ENCODE data around the gene GRIP2. TPM values are rescaled to one million over a fixed set of nuclear protein-coding genes. Genes with fewer than 3 reads are reported as not detected.

Gene GRIP2
- total RNA-seq, 1 donor from 2014 or later = not detected

- no peak for DNase-seq (ENCODE audit: low read depth, low spot score)
These were observed 54.2 kb downstream of the GRIP2 start for GRCh38 chr3:14485981-14486380.

DNA sequence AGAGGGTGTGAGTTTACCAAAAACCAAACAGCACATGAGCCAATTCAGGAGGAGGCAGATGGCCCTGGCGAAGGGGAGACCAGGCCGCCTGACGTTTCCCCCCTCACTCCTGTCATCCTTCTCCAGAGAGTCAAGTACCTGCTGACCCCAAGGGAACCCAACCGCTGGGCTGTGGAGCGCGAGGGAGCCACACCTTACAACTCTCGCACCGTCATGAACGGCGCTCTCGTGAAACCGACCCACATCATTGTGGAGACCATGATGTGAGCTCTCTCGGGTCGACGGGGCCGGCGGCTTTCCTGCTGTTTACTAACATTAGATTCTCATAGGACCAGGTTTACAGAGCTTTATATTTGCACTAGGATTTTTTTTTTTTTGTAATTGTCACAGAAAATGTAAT is 55.4 kb downstream of the GRIP2 start:
- DNase-seq (ENCODE audit: low read depth, low spot score) = no peak

DNA sequence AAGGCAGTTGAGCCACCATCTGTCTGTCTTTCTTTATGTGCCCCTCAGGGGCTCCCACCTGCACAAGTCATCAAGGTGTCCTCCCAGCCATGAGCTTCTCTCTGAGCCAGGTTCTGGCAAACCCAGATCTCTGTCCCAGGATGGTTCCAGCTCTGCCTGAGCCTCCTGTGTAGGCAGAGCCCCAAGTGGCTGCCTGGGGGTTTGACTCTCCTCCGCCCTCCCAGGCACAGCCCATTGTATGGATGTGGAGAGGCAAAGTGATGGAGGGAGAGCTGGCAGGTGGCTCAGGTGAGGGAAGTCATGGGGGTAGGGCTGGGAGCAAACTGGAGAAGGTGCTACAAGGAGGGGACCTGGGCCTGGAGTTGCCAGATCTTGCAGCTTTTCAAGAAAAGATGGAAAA is 56.9 kb downstream of the GRIP2 start:
- DNase-seq (ENCODE audit: low read depth, low spot score) = no peak

DNA sequence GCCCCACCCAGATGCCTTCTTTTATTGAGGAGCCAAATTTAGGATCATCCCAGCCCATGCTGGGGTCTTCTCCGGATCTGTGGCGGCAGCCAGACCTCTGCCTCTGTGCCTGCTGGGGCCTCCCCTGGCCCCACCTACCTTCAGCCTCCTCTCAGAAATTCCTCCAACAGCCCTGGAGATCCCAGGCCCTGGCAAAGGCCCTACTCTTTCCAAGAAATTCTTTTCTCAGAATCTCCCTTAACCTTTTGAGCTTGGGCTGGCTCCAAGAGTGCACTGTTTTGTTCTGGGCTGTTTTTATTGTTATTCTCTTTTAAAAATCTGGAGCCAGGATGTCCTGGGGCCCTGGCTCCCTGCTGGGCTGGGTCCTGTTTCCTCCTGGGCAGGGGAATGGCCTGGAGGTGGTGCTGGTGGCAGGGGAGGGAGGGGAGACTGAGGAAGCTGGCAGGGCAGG is 57.8 kb downstream of the GRIP2 start:
- DNase-seq (ENCODE audit: low read depth, low spot score) = peak; percentile 73

DNA sequence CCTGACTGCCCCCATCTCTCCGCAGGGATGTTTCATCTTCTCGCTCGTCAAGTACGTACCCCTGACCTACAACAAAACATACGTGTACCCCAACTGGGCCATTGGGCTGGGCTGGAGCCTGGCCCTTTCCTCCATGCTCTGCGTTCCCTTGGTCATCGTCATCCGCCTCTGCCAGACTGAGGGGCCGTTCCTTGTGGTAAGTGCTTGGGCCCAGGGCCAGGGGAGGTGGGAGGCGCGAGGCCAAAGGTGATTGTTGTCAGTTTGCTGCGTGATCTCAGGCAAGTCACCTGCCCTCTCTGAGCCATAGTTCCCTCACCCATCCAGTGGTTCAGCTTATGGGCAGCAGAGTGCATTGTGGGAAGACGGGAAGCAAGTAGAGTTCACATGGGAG is 58.5 kb downstream of the GRIP2 start:
- DNase-seq (ENCODE audit: low read depth, low spot score) = no peak

DNA sequence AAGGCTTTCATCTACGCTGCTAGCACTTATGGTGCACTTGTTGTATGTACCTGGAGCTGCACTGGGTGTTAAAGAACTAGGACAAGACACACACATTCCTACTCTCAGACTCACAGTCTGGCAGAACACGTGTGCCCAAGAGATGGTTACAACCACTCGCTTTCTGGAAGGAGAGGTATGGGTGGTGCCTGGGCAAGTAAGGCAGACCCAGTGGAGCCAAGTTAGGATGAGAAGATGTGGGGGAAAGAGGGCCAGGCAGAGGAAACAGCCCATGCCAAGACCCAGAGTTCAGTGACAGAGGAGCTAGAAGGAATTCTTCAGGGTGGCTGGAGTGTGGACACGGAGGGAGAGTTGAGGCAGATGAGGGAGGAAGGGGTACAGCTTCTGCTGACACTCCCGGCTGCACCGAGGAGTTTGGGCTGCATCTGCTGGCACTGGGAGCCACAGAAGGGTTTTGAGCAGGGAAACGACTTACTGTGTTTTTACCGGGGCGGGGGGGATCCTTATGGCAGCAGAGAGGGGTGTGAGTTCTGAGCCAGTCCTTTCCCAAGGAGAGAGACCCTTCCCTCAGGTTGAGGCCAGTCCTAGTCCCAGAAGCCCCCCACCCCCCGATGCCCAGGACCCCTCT is 59.0 kb downstream of the GRIP2 start:
- DNase-seq (ENCODE audit: low read depth, low spot score) = no peak

DNA sequence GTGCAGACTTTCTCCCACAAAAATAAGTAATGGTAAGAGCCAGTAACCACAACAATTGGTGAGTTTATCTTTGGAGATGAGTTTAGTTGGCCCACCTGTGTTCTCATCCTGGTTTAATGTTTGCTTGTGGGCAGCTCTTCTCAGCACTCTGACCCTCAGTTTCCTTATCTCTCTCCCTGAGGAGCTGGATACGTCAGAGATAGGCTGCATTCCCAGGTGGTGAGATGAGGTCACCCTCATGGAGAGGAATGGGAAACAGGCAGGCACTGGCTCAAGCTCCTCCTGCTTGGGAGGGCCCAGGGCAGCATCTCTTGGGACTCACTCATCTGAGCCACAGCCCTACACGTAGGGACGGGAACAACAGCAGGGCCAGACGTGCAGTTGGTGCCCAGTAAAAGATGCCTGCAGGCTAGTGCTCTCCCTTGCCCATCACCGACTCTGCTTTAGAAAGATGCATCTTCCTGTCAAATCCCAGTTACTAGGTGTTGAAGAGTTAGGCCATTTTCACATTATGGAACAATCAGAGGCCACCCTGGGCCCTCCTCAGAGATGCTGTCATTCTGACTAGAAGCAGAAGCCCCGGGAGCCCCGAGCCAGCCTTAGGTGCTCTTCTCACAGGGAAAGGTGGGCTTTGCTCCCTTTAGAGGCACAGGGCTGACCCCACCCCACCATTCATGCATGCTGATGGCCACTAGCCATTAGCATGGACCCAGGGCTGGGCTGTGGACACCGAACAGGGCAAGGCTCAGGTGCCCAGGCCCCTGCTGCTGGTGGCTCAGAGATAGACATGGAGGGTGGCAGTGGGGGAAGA is 59.7 kb downstream of the GRIP2 start:
- DNase-seq (ENCODE audit: low read depth, low spot score) = peak; percentile 89

GRCh38 chr3:14479591-14479990 is 60.6 kb downstream of the GRIP2 start:
- no peak for DNase-seq (ENCODE audit: low read depth, low spot score)

DNA sequence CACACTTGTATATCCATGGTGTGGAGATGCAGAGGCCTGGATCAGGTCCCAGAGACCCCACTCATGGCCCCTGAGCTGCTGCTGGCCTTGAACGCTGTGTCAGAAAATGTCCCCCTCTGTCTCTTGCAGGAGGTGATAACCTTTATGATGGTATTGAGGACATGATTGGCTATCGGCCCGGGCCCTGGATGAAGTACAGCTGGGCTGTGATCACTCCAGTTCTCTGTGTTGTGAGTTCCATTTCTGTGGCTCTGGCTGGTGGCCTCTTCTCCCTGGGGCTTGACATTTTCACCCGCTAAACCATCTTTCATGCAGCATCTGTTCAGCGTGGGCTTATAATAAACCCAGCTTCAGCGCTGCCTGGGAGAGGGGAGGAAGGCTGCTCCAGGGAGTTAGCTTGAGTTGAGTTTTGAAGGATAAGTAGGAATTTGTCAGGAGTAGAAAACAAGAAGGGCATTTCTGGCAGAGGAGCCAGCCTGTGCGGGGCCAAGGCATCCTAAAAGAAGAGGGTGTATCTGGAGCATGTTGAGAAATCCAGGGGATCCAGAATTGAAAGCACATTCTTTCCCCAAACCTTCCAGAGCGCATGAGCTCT is 61.1 kb downstream of the GRIP2 start:
- DNase-seq (ENCODE audit: low read depth, low spot score) = no peak

- DNase-seq (ENCODE audit: low read depth, low spot score) = no peak
These were observed 62.7 kb downstream of the GRIP2 start for GRCh38 chr3:14477311-14477935.

DNA sequence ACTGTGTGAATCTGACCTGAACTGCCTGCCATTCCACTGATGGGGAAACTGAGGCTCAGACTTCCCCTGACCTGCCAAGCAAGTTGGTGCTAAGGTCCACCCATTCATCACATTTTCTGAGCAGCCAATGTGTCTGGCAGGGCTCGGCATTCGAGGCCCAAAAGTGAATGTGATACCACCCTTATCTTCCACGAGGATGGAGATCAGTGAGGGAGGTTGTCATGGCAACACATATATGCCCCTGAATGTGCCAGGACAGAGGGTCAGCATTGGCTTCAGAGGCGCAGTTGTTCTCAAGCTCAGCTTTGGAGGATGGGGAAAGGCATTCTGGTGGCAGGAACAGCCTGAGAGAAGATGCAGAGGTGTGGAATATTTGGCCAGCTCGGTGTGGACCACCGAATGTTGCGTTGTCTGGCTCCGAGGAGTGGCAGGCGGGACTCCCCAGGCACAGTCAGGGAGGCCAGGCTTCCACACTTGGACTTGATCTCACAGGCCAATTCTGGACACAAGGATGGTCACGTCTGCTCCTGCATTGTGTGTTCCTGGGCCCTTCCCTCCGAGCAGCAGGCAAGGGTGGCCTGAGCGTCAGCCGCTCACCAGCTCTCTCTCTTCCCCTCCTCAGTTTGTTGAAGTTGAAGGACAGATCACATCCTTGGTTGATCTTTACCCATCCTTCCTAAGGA is 63.4 kb downstream of the GRIP2 start:
- DNase-seq (ENCODE audit: low read depth, low spot score) = no peak

- DNase-seq (ENCODE audit: low read depth, low spot score) = no peak
These were observed 64.5 kb downstream of the GRIP2 start for GRCh38 chr3:14475621-14476020.

DNA sequence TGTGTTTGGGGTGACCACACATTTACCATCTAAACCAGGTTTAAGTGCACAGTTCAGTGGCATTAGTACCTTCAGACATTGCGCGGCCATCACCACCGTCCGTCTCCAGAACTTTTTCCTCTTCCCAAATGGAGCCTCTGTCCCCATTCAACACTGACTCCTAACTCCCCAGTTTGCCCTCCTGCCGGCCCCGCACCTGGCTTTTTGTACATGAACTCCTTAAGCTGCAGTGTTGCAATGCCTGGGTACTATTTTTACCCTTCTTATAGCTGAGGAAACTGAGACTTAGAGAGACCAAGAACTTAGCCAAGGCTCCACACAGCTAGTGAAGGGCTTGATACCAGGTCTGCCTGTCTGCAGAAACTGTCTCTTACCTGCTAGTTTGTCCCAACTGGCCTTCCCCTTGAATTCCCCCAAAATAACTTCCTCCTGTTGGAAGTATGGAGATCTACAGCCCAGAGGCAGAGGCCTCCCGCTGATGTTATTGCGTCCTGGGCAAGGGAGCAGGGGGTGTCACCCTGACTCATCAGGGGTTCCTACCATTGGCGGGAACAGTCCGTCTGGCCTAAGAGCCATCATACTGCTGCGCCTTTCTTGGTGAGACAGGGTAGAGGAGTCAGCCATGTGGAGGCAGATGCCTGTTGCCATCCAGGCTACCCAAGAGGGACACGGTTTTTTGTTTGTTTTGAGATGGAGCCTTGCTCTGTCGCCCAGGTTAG is 65.6 kb downstream of the GRIP2 start:
- DNase-seq (ENCODE audit: low read depth, low spot score) = no peak

GRCh38 chr3:14473411-14473891 is 66.7 kb downstream of the GRIP2 start:
- no peak for DNase-seq (ENCODE audit: low read depth, low spot score)

DNA sequence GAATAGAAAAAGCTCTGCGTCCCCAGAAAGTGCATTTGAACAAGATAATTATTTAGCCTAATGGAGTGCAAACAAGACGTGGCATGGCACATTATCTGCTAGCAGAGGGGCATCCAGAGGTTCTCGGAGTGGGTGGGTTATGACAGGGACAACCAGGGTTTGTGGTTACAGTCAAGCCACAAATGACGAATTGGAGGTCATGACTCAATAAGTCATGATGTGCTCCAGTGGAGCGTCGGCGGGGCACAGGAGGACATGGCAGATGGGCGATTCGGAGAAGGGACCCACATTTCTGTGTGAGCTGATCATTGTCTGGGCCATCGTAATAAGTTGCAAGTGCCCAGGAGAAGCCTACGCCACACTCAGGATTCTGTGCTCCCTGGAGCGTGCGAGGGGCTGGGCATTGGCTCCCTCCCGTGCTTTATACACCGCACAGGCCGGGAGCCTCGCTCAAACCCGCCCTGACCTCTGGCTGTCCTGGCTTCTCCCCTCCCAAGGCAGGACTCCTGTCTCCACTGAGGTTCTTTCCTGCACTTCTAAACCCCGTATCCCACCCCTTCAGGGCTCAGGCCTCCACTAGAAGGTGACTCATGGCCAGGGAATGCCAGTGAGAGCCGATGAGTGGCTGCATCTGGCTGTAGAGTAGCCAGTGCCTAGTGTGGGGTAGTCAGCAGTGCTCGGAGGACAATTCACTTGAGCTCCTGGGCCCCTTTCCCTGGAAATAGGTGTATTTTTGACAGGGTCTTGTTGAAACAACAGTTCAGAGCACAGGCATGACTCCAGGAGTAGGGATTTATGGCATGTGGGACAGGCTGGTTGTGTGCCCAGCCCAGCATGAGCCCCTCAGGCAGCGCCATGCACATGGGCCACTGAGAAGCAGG is 67.4 kb downstream of the GRIP2 start:
- DNase-seq (ENCODE audit: low read depth, low spot score) = peak; percentile 44

DNA sequence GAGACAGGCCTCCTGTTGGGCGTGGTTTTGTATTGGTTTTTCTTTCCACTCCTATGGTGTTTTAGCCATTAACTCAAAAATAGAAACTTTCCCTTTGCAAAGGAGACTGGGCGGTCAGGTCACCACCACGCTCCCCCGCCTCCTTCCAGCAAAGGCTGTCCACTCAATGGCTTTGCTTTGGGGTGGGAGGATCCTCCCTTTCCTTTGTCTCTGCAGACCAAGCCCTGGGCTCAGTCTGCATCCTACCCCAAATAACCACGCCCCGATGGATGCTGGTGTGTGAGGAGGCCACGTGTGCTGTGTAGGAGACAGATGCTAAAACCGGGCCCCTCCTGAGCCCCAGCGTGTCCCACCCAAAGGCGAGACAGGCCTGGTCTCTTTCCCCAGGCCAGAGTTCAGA is 68.5 kb downstream of the GRIP2 start:
- no peak for DNase-seq (ENCODE audit: low read depth, low spot score)

DNA sequence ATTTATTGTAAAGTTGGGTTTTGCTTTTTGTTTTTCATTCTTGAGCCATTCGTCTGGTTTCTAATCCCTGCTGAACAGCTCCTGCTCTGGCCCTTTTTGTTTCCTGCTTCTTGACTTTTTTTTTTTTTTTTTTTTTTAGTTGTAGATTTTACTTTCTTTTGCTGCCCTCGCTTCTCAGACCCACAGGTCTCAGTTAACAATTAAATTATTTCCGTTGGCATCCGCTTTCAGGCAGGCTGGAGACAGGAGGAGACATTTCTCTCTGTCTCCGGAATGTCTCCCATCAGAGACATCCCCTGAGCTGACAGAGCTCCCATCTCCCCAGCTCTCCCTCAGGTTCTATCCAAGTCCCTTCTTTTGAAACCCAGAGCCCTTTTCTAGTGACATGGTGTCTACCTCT is 69.1 kb downstream of the GRIP2 start:
- no peak for DNase-seq (ENCODE audit: low read depth, low spot score)

DNA sequence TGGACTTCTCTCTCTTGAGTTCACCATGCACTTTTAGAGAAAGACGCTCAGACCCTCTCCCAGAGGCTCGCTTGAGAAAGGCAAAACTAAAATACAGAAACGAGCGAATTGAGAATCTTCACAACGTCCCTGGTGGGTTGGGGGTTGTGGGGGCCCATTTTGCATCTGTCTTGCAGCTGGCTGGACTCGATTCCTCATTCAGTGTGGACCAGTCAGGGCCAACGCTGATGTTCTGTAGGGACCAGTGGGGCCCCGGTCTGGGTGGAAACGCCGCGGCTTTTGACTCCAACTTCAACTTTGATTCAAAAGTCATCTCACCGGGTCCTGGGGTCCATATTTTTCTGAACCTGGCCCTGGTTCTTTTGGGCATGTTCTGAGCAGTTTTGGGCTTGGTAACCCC is 69.7 kb downstream of the GRIP2 start:
- no peak for DNase-seq (ENCODE audit: low read depth, low spot score)

- no peak for DNase-seq (ENCODE audit: low read depth, low spot score)
These were observed 71.5 kb downstream of the GRIP2 start for GRCh38 chr3:14468621-14468981.
